Hepatocyte (in vitro differentiated cells): ENCODE data around the gene TAGLN.

ENCODE experiments used
- CTCF ChIP-seq: fragments of 200-600 bp; sonication (generic); IDR thresholded peaks from 2 replicates; pipeline ENCODE4 v1.5.1; 2016; ENCODE audit warnings: antibody characterized with exemption, mild to moderate bottlenecking; ENCODE audit not compliant: poor library complexity
- EZH2 ChIP-seq: fragments of 200-600 bp; sonication (generic); IDR thresholded peaks from 2 replicates; pipeline ENCODE4 v1.6.1; 2016; ENCODE audit warnings: antibody characterized with exemption, mild to moderate bottlenecking, borderline replicate concordance
- EZH2phosphoT487 ChIP-seq: fragments of 200-600 bp; sonication (generic); IDR thresholded peaks from one replicate; pipeline ENCODE4 v1.6.1; 2018; ENCODE audit warnings: antibody characterized with exemption, mild to moderate bottlenecking, low read depth, moderate library complexity; ENCODE audit not compliant: unreplicated experiment, severe bottlenecking

DNA sequence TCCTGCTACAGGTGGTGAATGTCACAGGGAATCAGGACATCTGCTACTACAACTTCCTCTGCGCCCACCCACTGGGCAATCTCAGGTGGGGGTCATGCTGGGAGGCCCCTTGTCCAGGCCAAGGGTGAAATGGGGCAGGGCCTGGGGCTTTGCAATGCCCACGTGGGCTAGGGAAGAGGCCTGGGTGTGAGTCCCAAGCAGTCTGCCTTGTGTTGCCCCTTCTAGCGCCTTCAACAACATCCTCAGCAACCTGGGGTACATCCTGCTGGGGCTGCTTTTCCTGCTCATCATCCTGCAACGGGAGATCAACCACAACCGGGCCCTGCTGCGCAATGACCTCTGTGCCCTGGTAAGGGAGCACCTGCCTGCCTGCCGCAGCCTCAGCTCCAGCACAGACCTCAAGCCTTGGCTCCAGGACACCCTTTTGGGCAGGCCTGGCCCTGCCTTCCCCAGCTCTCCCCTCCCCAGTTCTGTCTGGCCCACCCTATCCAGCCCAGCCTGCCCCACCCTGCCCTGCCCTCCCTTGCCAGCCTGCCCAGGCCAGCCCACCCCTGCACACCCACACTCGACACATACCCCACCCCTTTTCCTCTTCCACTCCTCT is 9.1 kb upstream of the TAGLN start:
- no peak for TF ChIP-seq CTCF
- TF ChIP-seq EZH2, result no peak
- TF ChIP-seq EZH2phosphoT487, result no peak
